HCEC 1CT (cell line): ENCODE data around the gene PSMC3IP.
"Not testable (repeated sequence)": the region's sequence is repeated elsewhere in the genome, so short reads cannot be mapped to it uniquely, and the experiment has no call there.

Experiments used
- DNase-seq: peaks from one replicate; pipeline ENCODE4 v3.0.0-alpha.2; 2017

The PSMC3IP gene, protein sequence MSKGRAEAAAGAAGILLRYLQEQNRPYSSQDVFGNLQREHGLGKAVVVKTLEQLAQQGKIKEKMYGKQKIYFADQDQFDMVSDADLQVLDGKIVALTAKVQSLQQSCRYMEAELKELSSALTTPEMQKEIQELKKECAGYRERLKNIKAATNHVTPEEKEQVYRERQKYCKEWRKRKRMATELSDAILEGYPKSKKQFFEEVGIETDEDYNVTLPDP

DNA sequence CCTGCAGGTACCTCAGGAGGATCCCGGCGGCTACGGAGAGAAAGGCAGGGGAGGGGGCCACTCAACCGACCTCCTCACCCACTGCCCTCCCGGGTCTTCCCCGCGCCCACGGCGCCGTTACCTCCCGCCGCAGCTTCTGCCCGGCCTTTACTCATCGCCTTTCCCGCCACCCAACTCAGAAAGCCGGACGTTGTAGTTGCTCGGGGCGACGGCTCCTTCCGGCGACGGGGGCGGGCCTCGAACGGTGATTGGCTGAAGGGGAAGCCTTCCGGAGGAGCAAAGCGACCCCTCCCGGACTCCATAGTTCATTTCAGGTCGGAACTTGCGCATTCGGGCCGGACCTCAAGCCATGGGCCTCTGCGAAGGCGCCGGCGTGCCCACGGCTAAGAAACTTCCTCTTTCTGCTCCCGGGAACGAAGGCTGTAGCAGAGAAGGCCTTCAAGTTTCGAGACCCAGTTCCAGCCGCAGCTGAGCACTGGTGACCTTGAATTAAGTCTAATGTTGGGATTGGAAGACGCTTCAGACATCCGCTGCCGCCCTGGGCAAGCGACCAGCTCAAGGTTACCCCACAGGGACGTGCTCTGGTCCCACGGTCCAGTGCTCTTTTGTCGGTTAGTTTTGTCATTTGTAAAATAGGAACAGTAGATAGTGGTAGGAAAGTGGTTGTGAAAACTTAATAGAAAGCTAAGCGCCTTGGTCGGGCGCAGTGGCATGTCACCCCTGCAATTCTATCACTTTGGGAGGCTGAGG is at the start of gene PSMC3IP:
TSS of gene PSMC3IP (minus strand) at position 198 of the 750 bp plus-strand sequence. CDS start at position 155, 43 bp downstream.
- DNase-seq: peak; percentile 95

DNA sequence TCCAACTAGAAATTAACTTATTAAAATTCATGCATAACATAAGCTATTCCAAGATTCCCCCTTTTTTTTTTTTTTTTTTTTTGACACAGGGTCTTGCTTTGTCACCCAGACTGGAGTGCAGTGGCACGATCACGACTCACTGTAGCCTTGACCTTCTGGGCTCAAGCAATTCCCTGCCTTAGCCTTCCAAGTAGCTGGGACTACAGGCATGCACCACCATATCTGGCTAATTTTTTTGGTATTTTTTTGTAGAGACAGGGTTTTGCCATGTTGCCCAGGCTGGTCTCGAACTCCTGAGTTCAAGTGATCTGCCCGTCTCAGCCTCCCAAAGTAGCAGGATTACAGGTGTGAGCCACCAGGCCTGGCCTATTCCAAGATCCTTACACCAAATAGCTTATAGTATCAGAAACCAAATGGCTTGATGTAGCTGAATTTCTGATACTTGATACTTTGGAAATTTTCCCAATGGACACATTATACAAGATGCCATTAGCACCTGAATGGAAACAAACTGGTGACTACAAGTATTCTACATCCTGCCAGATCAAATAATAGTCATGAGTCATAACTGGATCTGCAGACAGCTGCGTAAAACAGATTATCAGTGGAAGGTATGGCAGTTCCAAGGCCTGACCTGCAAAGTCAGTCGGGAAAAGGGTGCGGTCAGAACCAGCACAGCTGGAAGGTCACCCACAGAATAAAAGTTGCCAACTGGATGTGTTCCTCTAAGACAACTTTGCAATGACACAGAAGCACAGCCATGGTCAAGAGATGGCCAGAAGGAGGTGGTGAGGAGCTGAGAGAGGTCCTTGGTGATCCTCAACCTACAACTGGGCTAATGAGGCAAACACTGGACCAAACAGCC is 46.4 kb upstream of the PSMC3IP start:
- DNase-seq: peak; percentile 23

DNA sequence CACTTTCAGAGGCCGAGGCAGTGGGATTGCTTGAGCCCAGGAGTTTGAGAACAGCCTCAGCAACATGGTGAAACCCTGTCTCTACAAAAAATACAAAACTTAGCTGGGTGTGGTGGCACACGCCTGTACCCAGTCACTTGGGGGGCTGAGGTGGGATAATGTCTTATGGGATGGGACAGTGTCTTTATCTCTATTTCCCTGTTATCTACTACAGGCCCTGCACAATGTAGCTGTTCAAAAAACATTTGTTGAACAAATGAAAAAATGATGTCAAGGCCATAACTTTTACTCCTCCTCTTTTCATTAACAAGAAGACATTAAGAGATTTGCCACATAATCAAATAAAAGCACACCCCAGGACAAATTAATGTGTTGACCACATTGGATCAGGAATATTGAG is 45.7 kb upstream of the PSMC3IP start:
- DNase-seq: no peak

DNA sequence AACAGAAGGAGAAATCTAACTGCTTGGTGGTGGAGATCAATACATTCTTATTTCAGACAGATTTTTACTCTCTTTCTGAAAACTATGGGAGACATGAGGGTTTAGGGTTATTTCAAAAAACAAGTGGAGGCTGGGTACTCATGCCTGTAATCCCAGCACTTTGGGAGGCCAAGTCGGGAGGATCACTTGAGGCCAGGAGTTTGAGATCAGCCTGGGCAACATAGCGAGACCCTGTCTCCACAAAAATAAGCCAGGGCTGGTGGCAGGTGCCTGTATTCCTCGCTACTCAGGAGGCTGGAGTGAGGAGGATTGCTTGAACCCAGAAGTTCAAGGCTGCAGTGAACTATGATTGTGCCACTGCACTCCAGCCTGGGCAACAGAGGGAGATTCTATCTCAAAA is 44.5 kb upstream of the PSMC3IP start:
- DNase-seq: not testable (repeated sequence)

DNA sequence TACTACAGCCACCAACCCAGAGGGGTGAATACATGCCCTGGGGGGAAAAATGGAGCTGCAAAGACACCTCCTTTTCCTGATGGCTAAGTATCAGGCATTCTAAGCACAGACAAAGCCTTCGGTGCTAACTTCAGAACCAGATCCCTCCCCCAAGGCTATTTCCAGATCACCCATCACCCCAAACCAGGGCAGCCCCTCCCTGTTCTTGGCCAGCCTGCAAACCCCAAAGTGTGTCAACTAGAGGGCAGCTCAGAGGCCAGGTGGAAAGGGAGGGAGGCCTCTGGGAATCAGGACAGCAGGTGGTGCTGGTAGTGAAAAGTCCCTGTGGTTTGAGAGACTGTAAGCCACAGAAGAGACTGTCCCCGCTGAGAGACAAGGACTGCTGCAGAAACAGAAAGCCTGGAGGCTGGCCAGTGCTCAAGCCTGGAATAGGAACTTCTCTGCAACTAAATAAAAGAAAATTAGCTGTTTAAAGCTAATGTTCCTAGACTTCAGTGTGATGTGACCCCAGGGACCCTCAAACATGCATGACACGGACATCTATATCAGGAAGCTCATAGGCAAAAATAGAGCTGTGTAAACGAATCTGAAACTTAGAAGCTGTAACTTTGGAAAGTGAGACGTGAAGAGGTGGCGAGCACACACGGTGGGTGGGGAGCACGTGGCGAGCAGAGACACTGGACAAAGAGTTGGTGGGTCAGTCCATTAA is 41.1 kb upstream of the PSMC3IP start:
- peak; percentile 4 for DNase-seq

DNA sequence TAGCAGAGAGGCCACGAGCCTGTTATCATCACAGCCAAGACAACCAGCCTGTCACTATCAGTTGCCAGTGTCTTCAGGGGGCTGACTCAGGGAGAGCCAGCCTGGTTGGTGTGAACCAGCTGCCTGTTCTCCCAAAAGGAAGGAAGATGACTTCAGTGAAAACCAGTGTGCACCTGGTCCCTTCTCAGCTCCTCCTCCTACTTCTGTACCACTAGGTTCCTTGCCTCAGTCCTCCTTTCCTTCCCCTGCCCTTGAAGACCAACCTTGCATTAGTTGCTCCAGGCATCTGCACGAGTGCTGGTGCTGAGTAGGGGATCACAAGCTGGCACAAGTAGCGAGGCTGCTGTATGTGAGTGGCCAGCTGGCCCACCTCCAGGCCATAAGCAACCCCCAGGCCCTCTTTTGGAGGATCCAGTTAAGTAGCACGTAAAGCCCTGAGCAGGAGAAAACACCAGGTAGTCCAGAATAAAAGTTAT is 40.5 kb upstream of the PSMC3IP start:
- DNase-seq: no peak

DNA sequence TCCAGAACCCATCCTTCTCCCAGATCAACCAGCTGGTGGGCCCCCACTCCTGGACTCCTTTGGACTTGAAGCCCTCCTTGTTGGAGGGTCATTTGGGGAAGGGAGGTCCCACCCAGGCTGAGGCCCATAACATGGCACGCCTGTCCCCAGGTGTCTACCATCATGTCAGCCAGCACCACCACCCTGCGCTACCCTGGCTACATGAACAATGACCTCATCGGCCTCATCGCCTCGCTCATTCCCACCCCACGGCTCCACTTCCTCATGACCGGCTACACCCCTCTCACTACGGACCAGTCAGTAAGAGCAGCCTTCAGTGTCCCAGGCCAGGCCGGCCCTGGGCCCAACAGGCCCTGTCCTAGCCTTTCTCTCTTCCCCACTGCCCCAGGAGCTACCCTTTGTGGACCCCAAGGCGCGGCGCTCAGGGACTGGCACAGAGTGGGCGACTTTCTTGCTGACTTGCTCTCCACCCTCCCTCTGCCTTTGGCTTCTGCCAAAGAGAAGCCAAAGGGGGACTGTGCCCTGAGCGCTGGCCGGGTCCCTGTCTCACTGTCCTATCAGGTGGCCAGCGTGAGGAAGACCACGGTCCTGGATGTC is 36.3 kb upstream of the PSMC3IP start:
- no peak for DNase-seq

DNA sequence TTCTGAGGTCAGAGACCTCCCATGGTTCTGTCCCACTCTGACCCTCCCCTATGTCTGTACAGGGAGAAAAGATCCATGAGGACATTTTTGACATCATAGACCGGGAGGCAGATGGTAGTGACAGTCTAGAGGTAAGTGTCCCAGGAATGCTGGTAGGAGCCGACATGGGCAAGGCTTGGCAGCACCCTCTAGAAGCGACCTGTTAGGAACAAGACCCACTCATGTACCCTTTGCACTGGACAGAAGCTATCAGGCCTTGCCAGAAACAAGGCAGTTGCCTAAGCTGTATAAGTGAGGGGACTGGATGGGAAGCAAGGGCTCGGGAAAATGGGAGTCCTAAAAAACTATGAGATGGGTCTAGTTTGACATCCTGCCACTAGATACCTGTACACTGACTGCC is 34.5 kb upstream of the PSMC3IP start:
- no peak for DNase-seq

DNA sequence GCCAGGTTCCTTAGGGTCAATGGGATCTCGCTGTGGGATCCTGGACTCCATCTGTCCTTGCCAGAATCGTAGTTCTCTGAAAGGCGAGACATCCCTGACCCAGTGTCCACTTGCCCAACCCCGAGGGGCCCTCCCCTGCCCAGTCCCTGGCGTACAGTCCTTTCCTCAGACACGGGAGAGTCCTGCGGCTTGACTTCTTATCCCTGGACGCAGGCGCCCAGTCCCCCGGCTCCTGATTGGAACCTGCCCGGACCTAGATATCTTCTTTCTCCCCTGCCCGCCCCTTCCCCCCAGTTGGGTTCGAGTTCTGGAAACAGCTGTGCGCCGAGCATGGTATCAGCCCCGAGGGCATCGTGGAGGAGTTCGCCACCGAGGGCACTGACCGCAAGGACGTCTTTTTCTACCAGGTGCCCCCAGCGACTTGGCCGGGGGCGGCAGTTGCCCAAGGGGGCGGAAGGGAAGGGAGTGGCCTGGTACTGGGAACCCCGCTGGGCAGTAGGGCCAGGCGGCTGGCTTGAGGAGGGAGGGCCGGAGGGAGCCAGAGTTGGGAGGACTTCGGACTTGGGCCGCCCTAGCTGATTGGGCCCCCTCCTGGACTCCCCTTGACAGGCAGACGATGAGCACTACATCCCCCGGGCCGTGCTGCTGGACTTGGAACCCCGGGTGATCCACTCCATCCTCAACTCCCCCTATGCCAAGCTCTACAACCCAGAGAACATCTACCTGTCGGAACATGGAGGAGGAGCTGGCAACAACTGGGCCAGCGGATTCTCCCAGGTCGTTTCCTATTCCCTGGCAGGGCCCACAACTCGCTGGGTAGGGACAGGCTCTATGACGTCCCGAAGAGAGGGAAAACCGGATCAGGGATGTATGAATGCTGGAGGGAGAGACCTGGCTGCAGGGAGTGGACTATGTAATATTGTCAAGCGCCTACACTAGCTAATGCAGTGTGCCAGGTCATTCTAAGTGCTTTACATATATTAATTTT is 32.6 kb upstream of the PSMC3IP start:
- DNase-seq: not testable (repeated sequence)

DNA sequence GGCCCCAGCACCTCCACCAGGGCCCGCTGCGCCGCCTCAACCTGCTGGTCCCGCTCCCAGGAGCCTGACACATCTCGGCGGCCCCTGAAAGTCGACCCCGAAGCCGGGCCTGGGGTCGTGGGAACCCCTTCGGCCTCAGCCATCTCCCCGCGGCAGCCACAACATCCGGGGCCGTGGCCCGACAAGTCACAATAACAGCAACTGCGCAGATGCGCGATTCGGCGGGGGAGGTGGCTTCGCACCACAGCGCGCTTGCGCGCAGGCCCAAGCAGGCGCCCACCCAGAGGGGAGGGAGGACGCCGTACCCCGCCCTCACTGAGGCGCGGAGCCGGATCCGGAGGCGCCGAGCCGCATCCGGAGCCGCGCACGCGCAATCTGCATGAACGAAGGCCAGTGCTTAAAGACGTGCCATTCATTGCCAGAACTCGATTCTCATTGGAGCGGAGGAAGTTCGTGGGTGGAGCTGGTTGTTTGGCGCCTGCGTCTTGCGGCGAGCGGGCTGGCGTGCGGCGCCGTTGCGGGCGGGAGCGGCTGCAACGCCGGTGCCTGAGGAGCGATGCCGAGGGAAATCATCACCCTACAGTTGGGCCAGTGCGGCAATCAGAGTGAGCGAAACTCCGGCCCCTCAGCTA is 31.8 kb upstream of the PSMC3IP start, which contains the start of the genes RETREG3 and TUBG1:
TSS of gene RETREG3 (minus strand) at position 193 of the 632 bp plus-strand sequence. CDS start at position 143, 50 bp downstream.
TSS of gene TUBG1 (plus strand) at position 502 of the 632 bp plus-strand sequence. CDS start at position 557, 55 bp downstream.
- DNase-seq: peak; percentile 99

DNA sequence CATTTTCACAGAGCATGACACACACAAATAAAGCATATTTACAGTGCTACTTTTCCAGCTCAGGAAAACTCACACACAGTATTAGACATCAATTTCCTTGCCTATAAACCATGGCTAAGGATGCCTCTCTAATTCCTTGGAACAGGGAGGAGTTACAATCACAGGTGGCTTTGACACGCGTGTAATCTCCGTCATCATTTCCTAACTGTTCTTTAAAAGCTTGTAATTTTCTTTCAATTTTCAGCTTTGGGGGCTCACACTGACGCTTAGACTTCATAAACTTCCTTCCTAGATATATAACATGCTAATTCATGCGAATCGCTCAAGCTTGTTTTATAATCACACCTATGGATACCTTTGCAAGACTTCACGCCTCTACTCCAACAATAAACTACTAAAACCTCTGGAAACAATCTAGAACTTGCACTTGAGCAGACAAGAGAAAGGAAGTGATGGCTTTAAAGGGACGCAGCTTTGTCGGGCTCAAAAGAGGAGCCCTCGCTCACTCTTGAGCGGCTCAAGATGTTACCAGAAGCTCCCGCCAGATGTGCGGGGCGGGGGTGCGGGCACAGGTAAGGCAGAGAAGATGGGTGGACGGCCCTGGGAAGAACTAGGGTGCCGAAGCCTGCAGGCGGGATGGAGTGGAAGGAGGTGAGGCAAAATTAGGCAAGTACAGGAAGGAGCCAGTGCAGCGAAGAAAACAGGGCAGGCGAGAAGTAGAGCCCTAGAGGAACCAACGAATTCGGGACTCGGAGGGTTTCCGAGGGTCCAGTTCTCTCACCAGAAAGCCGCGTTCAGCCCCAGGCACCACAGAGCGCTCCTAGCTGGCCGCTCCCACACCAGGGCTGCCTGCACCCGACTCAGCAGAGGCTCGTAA is 31.0 kb upstream of the PSMC3IP start:
- no peak for DNase-seq

DNA sequence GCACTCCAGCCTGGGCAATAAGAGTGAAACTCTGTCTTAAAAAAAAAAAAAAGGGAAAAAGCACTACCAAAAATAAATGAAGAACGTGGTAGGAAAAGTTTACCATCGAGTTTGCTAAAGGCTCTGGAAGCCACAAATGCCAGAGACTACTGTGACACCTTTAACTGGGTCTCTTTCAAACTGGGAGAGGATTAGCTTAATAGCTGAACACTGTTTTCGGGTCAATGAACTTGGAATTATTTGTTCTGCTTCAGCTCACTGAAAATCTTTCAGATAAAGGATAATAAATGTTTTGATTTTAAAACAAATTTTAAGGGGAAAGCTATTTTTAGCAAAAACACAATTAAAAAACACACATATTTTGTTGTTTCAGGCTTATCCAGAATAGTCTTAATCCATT is 30.2 kb upstream of the PSMC3IP start:
- no peak for DNase-seq

DNA sequence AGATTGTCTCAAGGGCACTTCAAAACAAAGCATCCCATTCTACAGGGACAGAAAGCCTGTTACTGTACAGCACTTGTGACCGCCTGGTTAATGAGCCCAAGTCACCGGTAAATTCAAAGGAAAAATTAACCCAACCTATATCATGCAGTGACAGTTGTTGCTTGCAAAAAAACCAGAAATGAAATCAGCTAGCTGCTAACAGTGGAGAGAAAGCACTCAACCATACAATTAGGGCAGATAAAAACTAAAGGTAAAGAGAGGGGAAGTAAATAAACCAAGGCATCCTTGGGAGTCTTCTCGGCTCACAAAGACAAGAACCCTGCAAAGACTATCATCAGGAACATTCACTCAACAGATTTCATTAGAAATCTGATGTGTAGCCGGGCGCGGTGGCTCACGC is 25.8 kb upstream of the PSMC3IP start:
- no peak for DNase-seq

DNA sequence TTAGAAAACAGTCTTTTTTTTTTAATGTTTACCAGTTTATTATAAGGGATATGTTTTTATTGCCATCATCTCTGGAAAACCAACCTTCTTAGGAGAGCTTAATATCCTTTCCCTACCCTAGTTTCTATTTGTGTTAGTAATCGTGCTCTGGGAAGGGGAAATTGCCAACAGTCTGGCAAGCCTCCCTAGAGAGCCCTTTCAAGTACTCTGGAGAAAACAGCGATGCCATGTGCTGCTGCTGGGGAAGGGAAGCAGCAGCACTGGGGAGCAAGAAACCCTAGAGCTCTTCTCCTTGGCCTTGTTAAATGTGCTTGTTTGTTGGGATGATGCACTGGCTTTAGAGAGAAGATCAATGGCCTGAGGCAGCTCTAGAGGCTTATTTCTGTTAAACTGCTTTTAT is 21.4 kb upstream of the PSMC3IP start:
- DNase-seq: no peak

DNA sequence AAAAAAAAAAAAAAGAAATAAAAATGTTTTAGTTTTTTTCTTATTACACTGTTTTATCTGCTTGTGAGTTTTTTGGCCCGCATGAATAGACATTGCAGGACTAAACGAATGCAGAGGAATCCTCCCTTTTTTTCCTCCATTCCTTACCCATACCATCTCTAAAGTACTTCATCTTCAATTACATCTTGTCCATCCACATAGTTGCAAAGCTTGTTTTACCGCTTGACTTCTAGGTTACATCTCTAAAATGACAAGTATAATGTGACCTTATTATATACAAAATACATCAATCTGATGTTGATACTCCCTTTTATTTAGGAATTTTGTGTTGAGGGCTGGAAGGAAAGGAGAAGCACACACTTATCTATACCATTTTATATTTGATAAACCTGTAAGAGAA is 18.9 kb upstream of the PSMC3IP start:
- no peak for DNase-seq

DNA sequence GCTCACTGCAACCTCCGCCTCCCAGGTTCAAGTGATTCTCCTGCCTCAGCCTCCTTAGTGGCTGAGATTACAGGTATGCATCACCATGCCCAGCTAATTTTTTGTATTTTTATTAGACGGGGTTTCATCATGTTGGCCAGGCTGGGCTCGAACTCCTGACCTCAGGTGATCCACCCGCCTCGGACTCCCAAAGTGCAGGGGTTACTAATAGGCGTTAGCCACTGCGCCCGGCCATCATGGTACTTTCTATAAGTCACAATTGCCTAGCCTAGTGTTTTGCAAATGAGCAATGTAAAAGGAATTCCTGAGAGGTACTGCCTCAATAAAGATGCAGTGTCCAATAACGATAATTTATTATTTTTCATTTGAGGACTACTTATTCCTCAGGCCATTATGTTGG is 13.9 kb upstream of the PSMC3IP start:
- DNase-seq: no peak

DNA sequence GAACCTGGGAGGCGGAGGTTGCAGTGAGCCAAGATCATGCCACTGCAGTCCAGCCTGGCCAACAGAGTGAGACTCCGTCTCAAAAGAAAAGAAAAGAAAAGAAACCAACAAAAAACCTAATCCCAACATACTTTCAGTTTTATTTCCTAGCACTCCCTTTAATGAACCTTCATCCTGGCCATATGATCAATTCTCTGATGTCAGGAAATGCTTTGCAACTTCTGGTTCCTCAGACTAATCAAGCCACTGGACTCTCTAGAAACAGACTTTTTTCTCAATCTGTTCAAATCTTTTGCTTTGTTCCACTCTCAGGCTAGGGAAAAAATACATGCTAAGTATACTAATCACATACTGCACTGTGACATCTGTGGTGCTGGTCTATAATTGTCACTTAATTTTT is 13.4 kb upstream of the PSMC3IP start:
- DNase-seq: no peak

DNA sequence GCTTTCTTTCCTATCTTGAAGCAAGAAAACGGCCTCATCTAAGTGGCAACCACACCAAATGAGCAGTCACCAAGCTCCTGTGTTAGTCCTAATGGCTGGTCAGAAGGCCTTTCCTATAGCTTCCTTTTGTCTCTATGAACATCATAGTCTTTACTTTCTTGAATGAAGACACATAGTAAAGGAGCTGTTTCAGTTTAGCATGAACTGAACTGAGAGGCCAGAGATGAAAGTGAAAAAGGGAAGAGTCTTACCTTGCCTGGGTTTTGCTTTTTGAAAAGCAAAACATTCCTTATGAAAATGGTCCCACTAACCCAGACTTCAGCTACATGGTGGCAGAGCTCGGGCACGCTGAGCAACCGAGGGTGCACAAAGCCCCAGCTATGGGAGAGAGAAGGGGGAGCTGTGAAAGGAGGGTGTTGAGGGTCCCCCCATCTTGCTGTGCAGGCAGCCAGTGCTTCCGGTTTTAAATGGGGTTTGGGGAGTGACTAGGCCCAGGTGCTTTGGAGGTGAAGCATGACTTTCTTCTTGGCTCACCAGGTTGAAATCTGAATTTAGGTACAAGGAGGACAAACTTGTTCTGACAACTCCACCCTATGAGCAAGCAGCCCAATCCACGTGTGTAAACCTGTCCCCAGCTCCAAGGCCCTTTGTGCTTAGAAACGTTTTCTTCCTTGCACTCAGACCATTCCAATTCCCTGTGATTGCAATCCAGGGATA is 9.1 kb upstream of the PSMC3IP start:
- no peak for DNase-seq

DNA sequence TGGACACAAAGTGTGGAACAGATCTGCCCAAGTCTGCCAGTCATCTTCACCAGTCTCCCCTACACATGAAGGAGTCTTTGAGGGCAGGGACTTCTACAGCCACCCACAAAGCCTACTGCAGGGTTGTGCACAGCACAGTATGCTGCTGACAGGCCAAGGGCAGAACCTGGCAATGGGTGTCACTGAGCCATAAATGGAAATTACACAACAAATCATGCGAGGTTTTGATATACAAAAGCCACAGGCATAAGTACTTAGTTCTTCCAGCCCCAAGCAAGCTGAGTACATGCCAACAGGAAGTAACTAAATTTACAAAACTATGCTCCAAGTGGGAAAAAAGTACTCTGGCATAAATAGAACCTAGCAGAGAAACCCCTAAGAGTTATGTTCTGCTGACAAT is 7.8 kb upstream of the PSMC3IP start:
- DNase-seq: no peak
